IMR-90 (cell line): Measurements from ENCODE around the gene CAND2. TPM values are rescaled to one million over a fixed set of nuclear protein-coding genes. Genes with fewer than 3 reads are reported as not detected.

Experiments
- ATAC-seq: fragments of 200-7000 bp; cut with Tn5 transposase; 2 replicates; pipeline ENCODE4 v1.9.1; 2020; ENCODE audit warnings: low read depth, mild to moderate bottlenecking, moderate library complexity
- BruUV-seq: library from RNA; stranded (reverse); fragments of 400-500 nt; replicated peaks from 2 replicates; lab custom pipeline; 2021; lab: Mats Ljungman, UMichigan
- CTCF ChIA-PET: fragments of 300-600 bp; formaldehyde crosslinking; extraction: SDS; loops from one replicate; lab custom pipeline; 2021; ENCODE audit warnings: antibody characterized with exemption; lab: Yijun Ruan, JAX
- POLR2A ChIA-PET: fragments of 300-600 bp; sonication (Branson Sonifier 250); formaldehyde crosslinking; loops from one replicate; lab custom pipeline; 2022; ENCODE audit warnings: antibody characterized with exemption; ENCODE audit not compliant: unreplicated experiment; lab: Charles Lee
- DNase-seq: peaks from one replicate; pipeline ENCODE4 v3.0.0; 2013
- H2AFZ ChIP-seq: replicated peaks from 2 replicates; pipeline ENCODE3; 2013; ENCODE audit warnings: low read length, mild to moderate bottlenecking; ENCODE audit not compliant: poor library complexity
- H2AK5ac ChIP-seq: 2 replicates; pipeline ENCODE4 v1.6.1; 2013; ENCODE audit warnings: low read depth, low read length, inconsistent platforms
- H2AK9ac ChIP-seq: replicated peaks from 2 replicates; pipeline ENCODE3; 2013; ENCODE audit warnings: mild to moderate bottlenecking, low read depth, low read length, moderate library complexity; ENCODE audit not compliant: poor library complexity
- H2BK120ac ChIP-seq: 2 replicates; pipeline ENCODE4 v1.6.1; 2013; ENCODE audit warnings: low read depth, low read length, inconsistent platforms
- H2BK15ac ChIP-seq: 3 replicates; pipeline ENCODE4 v1.6.1; 2013; ENCODE audit warnings: low read depth, low read length, inconsistent platforms
- H2BK20ac ChIP-seq: 2 replicates; pipeline ENCODE4 v1.6.1; 2013; ENCODE audit warnings: low read depth, mild to moderate bottlenecking, inconsistent platforms, low read length, moderate library complexity
- H2BK5ac ChIP-seq: 2 replicates; pipeline ENCODE4 v1.6.1; 2013; ENCODE audit warnings: mild to moderate bottlenecking, low read depth, low read length, inconsistent platforms; ENCODE audit not compliant: poor library complexity, severe bottlenecking
- H3K14ac ChIP-seq: replicated peaks from 2 replicates; pipeline ENCODE4 v1.6.1; 2013; ENCODE audit warnings: low read depth, low read length, inconsistent platforms
- H3K18ac ChIP-seq: 2 replicates; pipeline ENCODE4 v1.6.1; 2013; ENCODE audit warnings: low read depth, low read length, control low read depth
- H3K23ac ChIP-seq: 2 replicates; pipeline ENCODE4 v1.6.1; 2013; ENCODE audit warnings: low read depth, low read length, inconsistent platforms
- H3K27ac ChIP-seq: 2 replicates; pipeline ENCODE4 v1.5.1; 2013; ENCODE audit warnings: mild to moderate bottlenecking, control low read depth, low read length; ENCODE audit not compliant: insufficient read depth
- H3K27me3 ChIP-seq: 2 replicates; pipeline ENCODE4 v1.6.1; 2013; ENCODE audit warnings: low read length; ENCODE audit not compliant: control insufficient read depth, insufficient read depth
- H3K36me3 ChIP-seq: 2 replicates; pipeline ENCODE4 v1.6.1; 2013; ENCODE audit warnings: low read length, mixed read lengths; ENCODE audit not compliant: control insufficient read depth, insufficient read depth
- H3K4ac ChIP-seq: 2 replicates; pipeline ENCODE4 v1.6.1; 2013; ENCODE audit warnings: low read depth, low read length, inconsistent platforms
- H3K4me1 ChIP-seq: 2 replicates; pipeline ENCODE4 v1.6.1; 2013; ENCODE audit warnings: low read length, mixed read lengths; ENCODE audit not compliant: control insufficient read depth, insufficient read depth
- H3K4me2 ChIP-seq: 2 replicates; pipeline ENCODE4 v1.6.1; 2013; ENCODE audit warnings: low read depth, mild to moderate bottlenecking, control low read depth, low read length, moderate library complexity
- H3K4me3 ChIP-seq: 2 replicates; pipeline ENCODE4 v1.5.1; 2013; ENCODE audit warnings: low read depth, mild to moderate bottlenecking, control low read depth, low read length, moderate library complexity; ENCODE audit not compliant: insufficient read depth
- H3K56ac ChIP-seq: 2 replicates; pipeline ENCODE4 v1.6.1; 2013; ENCODE audit warnings: low read length, inconsistent platforms; ENCODE audit not compliant: insufficient read depth; ENCODE audit errors: extremely low read depth
- H3K79me1 ChIP-seq, 2 experiments: 2 replicates each; pipeline ENCODE4 v1.6.1; 2013; ENCODE audit warnings: low read length in 2 of 2, inconsistent platforms in 1 of 2, low read depth in 1 of 2
- H3K9ac ChIP-seq: 2 replicates; pipeline ENCODE4 v1.6.1; 2013; ENCODE audit warnings: low read depth, low read length, control low read depth
- H3K9me1 ChIP-seq: 2 replicates; pipeline ENCODE4 v1.6.1; 2013; ENCODE audit warnings: low read length, inconsistent platforms; ENCODE audit not compliant: insufficient read depth
- H3K9me3 ChIP-seq: 2 replicates; pipeline ENCODE4 v1.6.1; 2013; ENCODE audit warnings: low read length; ENCODE audit not compliant: control insufficient read depth, insufficient read depth
- H4K20me1 ChIP-seq: 2 replicates; pipeline ENCODE4 v1.6.1; 2013; ENCODE audit warnings: low read length, inconsistent platforms; ENCODE audit not compliant: insufficient read depth
- H4K5ac ChIP-seq: 2 replicates; pipeline ENCODE4 v1.6.1; 2013; ENCODE audit warnings: mild to moderate bottlenecking, low read depth, low read length, control low read depth
- H4K8ac ChIP-seq, 2 experiments: 2 replicates each; pipeline ENCODE4 v1.6.1; 2013; ENCODE audit warnings: low read depth in 2 of 2, low read length in 2 of 2, control low read depth in 1 of 2, inconsistent platforms in 1 of 2
- H4K91ac ChIP-seq: 2 replicates; pipeline ENCODE4 v1.6.1; 2013; ENCODE audit warnings: low read depth, low read length, inconsistent platforms; ENCODE audit not compliant: insufficient read depth
- BHLHE40 ChIP-seq: fragments of 150-350 bp; IDR thresholded peaks from 2 replicates; pipeline ENCODE4 v1.6.1; 2016; ENCODE audit warnings: mild to moderate bottlenecking, low read depth, low read length
- CEBPB ChIP-seq: IDR thresholded peaks from 2 replicates; pipeline ENCODE4 v1.6.1; 2012; ENCODE audit warnings: low read depth, low read length, improper control_type of control experiment
- CHD1 ChIP-seq: IDR thresholded peaks from 2 replicates; pipeline ENCODE4 v1.6.1; 2012; ENCODE audit warnings: low read depth, low read length, improper control_type of control experiment
- MAZ ChIP-seq: IDR thresholded peaks from 2 replicates; pipeline ENCODE4 v1.6.1; 2012; ENCODE audit warnings: low read depth, mild to moderate bottlenecking, low read length, improper control_type of control experiment, moderate library complexity, borderline replicate concordance
- MXI1 ChIP-seq: IDR thresholded peaks from 2 replicates; pipeline ENCODE4 v1.6.1; 2012; ENCODE audit warnings: low read depth, mild to moderate bottlenecking, low read length, moderate library complexity, borderline replicate concordance
- NFE2L2 ChIP-seq: fragments of 150-350 bp; IDR thresholded peaks from 2 replicates; pipeline ENCODE4 v1.6.1; 2016; ENCODE audit warnings: low read depth, mild to moderate bottlenecking, low read length
- POLR2A ChIP-seq: IDR thresholded peaks from 2 replicates; pipeline ENCODE4 v1.6.1; 2012; ENCODE audit warnings: mild to moderate bottlenecking, low read depth, low read length
- RAD21 ChIP-seq: IDR thresholded peaks from 2 replicates; pipeline ENCODE4 v1.6.1; 2012; ENCODE audit warnings: low read length, improper control_type of control experiment
- RFX5 ChIP-seq: IDR thresholded peaks from 2 replicates; pipeline ENCODE4 v1.8.0; 2012; ENCODE audit warnings: low read depth, mild to moderate bottlenecking, low read length, moderate library complexity
- USF2 ChIP-seq: fragments of 150-350 bp; IDR thresholded peaks from 2 replicates; pipeline ENCODE4 v1.6.1; 2017; ENCODE audit warnings: mild to moderate bottlenecking, antibody characterized with exemption, low read length, low read depth
- WGBS, 2 experiments: methylation state at CpG; one replicate each; pipeline versions ENCODE4 v1.1.5 to v1.1.7; 2013; ENCODE audit warnings: missing lambda C conversion rate in 2 of 2; ENCODE audit not compliant: insufficient read length in 1 of 2; ENCODE audit errors: extremely low coverage in 2 of 2; 5-methylcytosine and 5-hydroxymethylcytosine counted together
- dilution Hi-C: fragments of 300-500 bp; cut with HindIII; formaldehyde crosslinking; loops from one replicate; pipeline ENCODE4 v1.14.3; 2018; ENCODE audit warnings: low sequenced_read_pairs; ENCODE audit not compliant: unreplicated experiment
- in situ Hi-C: fragments of 300-500 bp; cut with MboI; formaldehyde crosslinking; loops from 3 replicates; pipeline ENCODE4 v1.14.3; 2019; ENCODE audit warnings: low sequenced_read_pairs, inconsistent platforms, mixed read lengths
- intact Hi-C: fragments of 100-400 bp; cut with micrococcal nuclease; formaldehyde crosslinking; loops from 2 replicates; pipeline ENCODE4 v1.10.0; 2022
- polyA plus RNA-seq, 3 experiments: library from polyadenylated mRNA; depleted of rRNA; stranded (reverse); fragments of >200 nt; gene quantifications; 2 replicates each; pipeline ENCODE4 v1.2.3, GENCODE V29; 2012; ENCODE audit warnings: low replicate concordance in 1 of 3
- total RNA-seq: library from RNA; depleted of rRNA; stranded (reverse); fragments of >200 nt; gene quantifications from 2 replicates; pipeline ENCODE4 v1.2.3, GENCODE V29; 2012

Gene CAND2
- total and polyA plus RNA-seq, 2 of the 4 experiments (the other 2 are of a cell fraction), result 2.9 to 4.9 TPM

GRCh38 chr3:12777171-12777570 is 19.3 kb upstream of the CAND2 start:
- Histone ChIP-seq H3K4ac (no peak overlapping the region), H3K56ac (no peak overlapping the region), H3K79me1 (no peaks in the 10 kb centered on the region), H4K8ac (no peak overlapping the region), H3K9me1 (no peaks in the 10 kb centered on the region), H3K9me3 (peaks cover 2% of the 10 kb centered on the region; the same call in 1 of the 2 replicates), H3K14ac (no peak overlapping the region), H2BK20ac (no peak overlapping the region), H2AK5ac (no peak overlapping the region), H3K36me3 (no peaks in the 10 kb centered on the region), H3K4me2 (no peak overlapping the region), H3K4me3 (no peak overlapping the region), H2BK15ac (no peak overlapping the region), H3K23ac (no peak overlapping the region), H3K27ac (no peak overlapping the region), H3K27me3 (peaks cover 10% of the 10 kb centered on the region), H2AFZ (no peak overlapping the region), H2BK5ac (no peak overlapping the region), H2BK120ac (no peak overlapping the region), H4K5ac (no peak overlapping the region), H4K20me1 (no peaks in the 10 kb centered on the region), H3K9ac (no peak overlapping the region), H3K4me1 (peaks cover under 1% of the 10 kb centered on the region; the same call in 1 of the 2 replicates), H2AK9ac (no peak overlapping the region), H4K91ac (no peak overlapping the region; the same call in 1 of the 2 replicates), H3K18ac (no peak overlapping the region)
- ATAC-seq, result no peak
- intact Hi-C loops, result no loop called here
- in situ Hi-C loops, result no loop called here
- WGBS, 2 experiments, result no CpG with 5 or more reads among the region's 4 CpGs
- dilution Hi-C loops, result no loop called here
- BruUV-seq, result no TSS peak
- ChIA-PET POLR2A (no interaction called here), CTCF (no interaction called here)
- no peak for DNase-seq
- TF ChIP-seq CEBPB, result no peak
- no peak for TF ChIP-seq POLR2A
- no peak for TF ChIP-seq NFE2L2
- TF ChIP-seq RFX5, result no peak
- TF ChIP-seq RAD21, result no peak
- TF ChIP-seq CHD1, result no peak
- TF ChIP-seq BHLHE40, result no peak
- TF ChIP-seq USF2, result no peak
- no peak for TF ChIP-seq MXI1
- no peak for TF ChIP-seq MAZ
